Measurements from ENCODE around the gene UNC5A. TPM values are rescaled to one million over a fixed set of nuclear protein-coding genes. Genes with fewer than 3 reads are reported as not detected.

The UNC5A gene
- total and polyA plus RNA-seq, 9 of the 15 experiments (the other 6 are each of a cell fraction or from before 2014, with no cell fraction given): not detected

DNA sequence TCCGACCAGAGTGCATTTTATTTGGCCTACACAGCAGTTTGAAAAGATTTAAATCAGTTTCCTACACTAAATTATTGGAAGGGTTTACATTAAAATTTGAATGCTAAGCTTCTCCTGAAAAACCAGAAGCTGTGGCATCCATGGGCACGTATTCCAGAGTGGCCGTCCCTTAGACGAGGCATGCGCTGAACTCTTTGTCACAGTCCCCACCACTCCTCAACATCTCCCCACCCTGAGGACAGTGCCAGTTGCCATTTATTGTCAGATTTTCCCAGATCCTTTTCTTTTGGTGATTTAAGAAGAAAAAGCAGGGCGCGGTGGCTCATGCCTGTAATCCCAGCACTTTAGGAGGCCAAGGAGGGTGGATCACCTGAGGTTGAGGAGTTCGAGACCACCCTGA is 39.9 kb upstream of the UNC5A start:
- ATAC-seq: no peak
- Histone ChIP-seq H3K27ac (ENCODE audit: extremely low read depth, low read depth, low read length) (no peak overlapping the region), H3K27me3 (ENCODE audit: control insufficient read depth in 2 of 2, insufficient read depth in 2 of 2, low read length in 2 of 2) (peaks cover 24 to 48% of the 10 kb centered on the region in 2 experiments; a peak in 4 of 5 replicates), H3K4me2 (ENCODE audit: insufficient read depth, low read length) (no peak overlapping the region), H3K9me3 (replicated peaks; ENCODE audit: control insufficient read depth, insufficient read depth, low read depth, low read length) (no peaks in the 10 kb centered on the region), H3K9ac (ENCODE audit: insufficient read depth in 1 of 2, low read depth in 2 of 2, low read length in 2 of 2) (no peak overlapping the region), H3K9me1 (ENCODE audit: control insufficient read depth, insufficient read depth, low read length) (no peaks in the 10 kb centered on the region), H3K79me2 (ENCODE audit: control insufficient read depth, insufficient read depth, low read length) (no peaks in the 10 kb centered on the region), H4K20me1 (replicated peaks; ENCODE audit: control insufficient read depth, insufficient read depth, low read length) (no peaks in the 10 kb centered on the region), H3K4me3 (no peak overlapping the region), H3K36me3 (ENCODE audit: control insufficient read depth, insufficient read depth, low read length) (no peaks in the 10 kb centered on the region), H2AFZ (ENCODE audit: low read depth, low read length) (no peak overlapping the region), H3K4me1 (replicated peaks in 1 of 2; ENCODE audit: control insufficient read depth in 2 of 2, insufficient read depth in 2 of 2, low read length in 2 of 2) (0 out of 5 replicates have a peak, but pooled peaks cover 0 to 2% of the 10 kb centered on the region in 2 experiments)
- 7% methylated on average over 8 of the region's 8 CpGs for WGBS (ENCODE audit: insufficient coverage, low coverage, missing lambda C conversion rate)
- intact Hi-C loops (cut with micrococcal nuclease) (no loop called here), in situ Hi-C loops (cut with MboI) (no loop called here)
- no peak for FAIRE-seq
- ChIA-PET CTCF (ENCODE audit: low intra/inter-chr PET ratio) (no interaction called here), POLR2A (interaction anchor here (0.6 to 1.6 kb wide), 6 partner anchors 14 to 1228 kb away, joined by 3 to 4 read pairs (median 3); no protein-coding TSS in a partner anchor)
- peak in 1 of 4 experiments; percentile 2 for DNase-seq (ENCODE audit: extremely low read depth in 1 of 4, low spot score in 3 of 4)
- BruUV-seq (replicated peaks): no TSS peak
- TF ChIP-seq FOXM1 (IDR thresholded peaks at IDR 0.05; ENCODE audit: low read depth) (no peak), FOXM1 (CRISPR knock-in tag; IDR thresholded peaks at IDR 0.05; ENCODE audit: low read depth) (no peak), ZZZ3 (IDR thresholded peaks at IDR 0.05) (no peak), C11orf30 (IDR thresholded peaks at IDR 0.05; ENCODE audit: low read depth) (no peak), U2AF1 (optimal IDR thresholded peaks at IDR 0.05; ENCODE audit: low read depth, low read length) (no peak), ZBTB43 (CRISPR knock-in tag; IDR thresholded peaks at IDR 0.05) (no peak), NFYB (IDR thresholded peaks at IDR 0.05; ENCODE audit: extremely low read depth, insufficient read length) (no peak), CBX1 (IDR thresholded peaks at IDR 0.05; ENCODE audit: low read depth) (no peak), ZNF197 (CRISPR knock-in tag; IDR thresholded peaks at IDR 0.05; ENCODE audit: low read depth) (no peak), MEF2A (IDR thresholded peaks at IDR 0.05; ENCODE audit: control insufficient read depth, low read depth, low read length) (no peak)
- TF ChIP-seq, protein P1, sequence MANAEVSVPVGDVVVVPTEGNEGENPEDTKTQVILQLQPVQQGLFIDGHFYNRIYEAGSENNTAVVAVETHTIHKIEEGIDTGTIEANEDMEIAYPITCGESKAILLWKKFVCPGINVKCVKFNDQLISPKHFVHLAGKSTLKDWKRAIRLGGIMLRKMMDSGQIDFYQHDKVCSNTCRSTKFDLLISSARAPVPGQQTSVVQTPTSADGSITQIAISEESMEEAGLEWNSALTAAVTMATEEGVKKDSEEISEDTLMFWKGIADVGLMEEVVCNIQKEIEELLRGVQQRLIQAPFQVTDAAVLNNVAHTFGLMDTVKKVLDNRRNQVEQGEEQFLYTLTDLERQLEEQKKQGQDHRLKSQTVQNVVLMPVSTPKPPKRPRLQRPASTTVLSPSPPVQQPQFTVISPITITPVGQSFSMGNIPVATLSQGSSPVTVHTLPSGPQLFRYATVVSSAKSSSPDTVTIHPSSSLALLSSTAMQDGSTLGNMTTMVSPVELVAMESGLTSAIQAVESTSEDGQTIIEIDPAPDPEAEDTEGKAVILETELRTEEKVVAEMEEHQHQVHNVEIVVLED (CRISPR knock-in tag; IDR thresholded peaks at IDR 0.05): no peak
- TF ChIP-seq, protein P2, sequence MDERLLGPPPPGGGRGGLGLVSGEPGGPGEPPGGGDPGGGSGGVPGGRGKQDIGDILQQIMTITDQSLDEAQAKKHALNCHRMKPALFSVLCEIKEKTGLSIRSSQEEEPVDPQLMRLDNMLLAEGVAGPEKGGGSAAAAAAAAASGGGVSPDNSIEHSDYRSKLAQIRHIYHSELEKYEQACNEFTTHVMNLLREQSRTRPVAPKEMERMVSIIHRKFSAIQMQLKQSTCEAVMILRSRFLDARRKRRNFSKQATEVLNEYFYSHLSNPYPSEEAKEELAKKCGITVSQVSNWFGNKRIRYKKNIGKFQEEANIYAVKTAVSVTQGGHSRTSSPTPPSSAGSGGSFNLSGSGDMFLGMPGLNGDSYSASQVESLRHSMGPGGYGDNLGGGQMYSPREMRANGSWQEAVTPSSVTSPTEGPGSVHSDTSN (CRISPR knock-in tag; IDR thresholded peaks at IDR 0.05; ENCODE audit: low read depth): no peak
- TF ChIP-seq, protein P2 (tag; conservative IDR thresholded peaks at IDR 0.05; ENCODE audit: low read depth): no peak
